ENCODE measurements around the gene PIGBOS1. TPM values are rescaled to one million over a fixed set of nuclear protein-coding genes. Genes with fewer than 3 reads are reported as not detected.
"Not testable (repeated sequence)": the region's sequence is repeated elsewhere in the genome, so short reads cannot be mapped to it uniquely, and the experiment has no call there.

PIGBOS1 gene
- total and polyA plus RNA-seq, 11 donors: 5.8 to 18.0 (median 8.1) TPM

DNA sequence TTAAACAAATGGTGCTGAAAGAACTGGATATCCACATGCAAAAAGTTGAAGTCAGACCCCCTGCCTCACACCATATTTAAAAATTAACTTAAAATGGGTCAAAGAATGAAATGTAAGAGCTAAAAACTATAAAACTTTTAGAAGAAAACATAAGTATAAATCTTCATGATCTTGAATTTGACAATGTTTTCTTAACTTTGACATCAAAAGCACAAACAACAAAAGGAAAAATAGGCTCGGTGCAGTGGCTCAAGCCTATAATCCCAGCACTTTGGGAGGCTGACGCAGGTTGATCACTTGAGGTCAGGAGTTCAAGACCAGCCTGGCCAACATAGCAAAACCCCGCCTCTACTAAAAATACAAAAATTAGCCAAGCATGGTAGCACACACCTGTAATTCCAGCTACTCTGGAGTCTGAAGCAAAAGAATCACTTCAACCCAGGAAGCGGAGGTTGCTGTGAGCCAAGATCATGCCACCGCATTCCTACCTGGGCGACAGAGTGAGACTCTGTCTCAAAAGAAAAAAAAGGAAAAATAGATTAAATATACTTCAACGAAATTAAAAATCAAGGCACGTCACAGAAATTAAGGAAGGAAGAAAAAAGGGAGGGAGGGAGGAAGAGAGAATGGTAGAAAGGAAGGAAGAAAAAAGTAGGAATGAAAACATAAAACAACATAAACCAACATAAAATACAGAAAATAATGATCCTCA lies 30.8 kb downstream of the PIGBOS1 start:
- H3K27ac ChIP-seq: peak overlapping the region in 2 of 12 donors; percentile 88 to 96
- no peaks in the 10 kb centered on the region for H3K27me3 ChIP-seq
- ATAC-seq: no peak
- H3K36me3 ChIP-seq: no peaks in the 10 kb centered on the region
- no peak for DNase-seq
- H3K4me1 ChIP-seq: peaks cover 0 to 55% (median 3%) of the 10 kb centered on the region in 12 donors
- TF ChIP-seq CTCF (IDR thresholded peaks at IDR 0.05) (no peak), POLR2A (IDR thresholded peaks at IDR 0.05) (no peak)
- 92 to 96% (median 94%) methylated on average over 8 of the region's 8 CpGs for WGBS, 4 donors
- intact Hi-C loops (cut with DNase I): loop anchor here in 1 of 10 donors (5.0 kb wide), 1 partner anchor 71 kb away; no protein-coding TSS in a partner anchor
- no peaks in the 10 kb centered on the region for H3K9me3 ChIP-seq
- H3K4me3 ChIP-seq: peak overlapping the region in 4 of 12 donors; percentile 75 to 90 (median 82)

GRCh38 chr15:55286442-55287189 lies 32.3 kb downstream of the PIGBOS1 start:
- not testable (repeated sequence) for H3K27ac ChIP-seq, H3K27me3 ChIP-seq, H3K36me3 ChIP-seq, H3K4me3 ChIP-seq, ATAC-seq, DNase-seq, H3K9me3 ChIP-seq
- peaks cover 0 to 70% (median 3%) of the 10 kb centered on the region in 12 donors for H3K4me1 ChIP-seq
- intact Hi-C loops (cut with DNase I): loop anchor here in 1 of 10 donors (5.0 kb wide), 1 partner anchor 69 kb away; no protein-coding TSS in a partner anchor
- WGBS, 4 donors: 94 to 98% (median 96%) methylated on average over 10 of the region's 10 CpGs

DNA sequence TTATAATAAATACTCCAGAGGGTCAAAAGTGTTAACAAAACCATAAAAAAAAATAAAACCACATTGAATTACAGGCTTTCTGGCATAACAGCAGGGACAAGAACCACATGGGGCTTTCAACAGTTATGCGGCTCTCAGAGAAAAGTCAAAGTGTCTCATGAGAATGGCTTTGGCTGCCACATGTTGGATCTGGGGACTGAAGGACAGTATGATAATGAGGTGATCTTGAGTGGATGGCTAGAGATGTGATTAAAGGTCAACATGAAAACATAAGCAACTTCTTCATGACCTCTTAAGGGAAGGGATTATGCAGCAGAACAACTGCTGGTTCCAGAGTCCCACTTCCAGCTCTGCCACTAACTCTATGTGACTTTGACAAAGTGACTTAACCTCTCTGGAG lies 34.5 kb downstream of the PIGBOS1 start:
- no peak for TF ChIP-seq CTCF (IDR thresholded peaks at IDR 0.05)
- TF ChIP-seq POLR2A (IDR thresholded peaks at IDR 0.05): no peak
- WGBS, 4 donors: 60 to 71% (median 66%) methylated on average over 1 of the region's 1 CpG
- Histone ChIP-seq H3K4me1 (peaks cover 0 to 82% (median 0%) of the 10 kb centered on the region in 12 donors), H3K27me3 (no peaks in the 10 kb centered on the region), H3K36me3 (no peaks in the 10 kb centered on the region), H3K4me3 (no peak overlapping the region), H3K27ac (peak overlapping the region in 1 of 12 donors; percentile 9), H3K9me3 (no peaks in the 10 kb centered on the region)
- DNase-seq: no peak
- ATAC-seq: no peak
- intact Hi-C loops (cut with DNase I): loop anchor here in 1 of 10 donors (5.0 kb wide), 1 partner anchor 62 kb away; no protein-coding TSS in a partner anchor

GRCh38 chr15:55283379-55284147 lies 35.4 kb downstream of the PIGBOS1 start:
- intact Hi-C loops (cut with DNase I): loop anchor here in 1 of 10 donors (5.0 kb wide), 1 partner anchor 61 kb away; no protein-coding TSS in a partner anchor
- H3K27ac ChIP-seq: peak overlapping the region in 1 of 12 donors; percentile 79
- DNase-seq (no peak), ATAC-seq (no peak)
- H3K36me3 ChIP-seq: no peaks in the 10 kb centered on the region
- H3K9me3 ChIP-seq: no peaks in the 10 kb centered on the region
- H3K4me3 ChIP-seq: no peak overlapping the region
- H3K4me1 ChIP-seq: peaks cover 0 to 84% (median 0%) of the 10 kb centered on the region in 12 donors
- no peaks in the 10 kb centered on the region for H3K27me3 ChIP-seq
- WGBS, 4 donors: 84 to 94% (median 91%) methylated on average over 6 of the region's 6 CpGs
- TF ChIP-seq POLR2A (IDR thresholded peaks at IDR 0.05) (no peak), CTCF (IDR thresholded peaks at IDR 0.05) (no peak)
